T-cell (primary cell): ENCODE results near the gene BFSP2. TPM values are rescaled to one million over a fixed set of nuclear protein-coding genes. Genes with fewer than 3 reads are reported as not detected.

Source experiments
- ATAC-seq, 4 experiments: fragments of 200-7000 bp in 3 of 4; fragments of 150-1000 bp in 1 of 4; cut with Tn5 transposase; replicated peaks in 1 of 4; 1 replicate in 3 of 4; 2 replicates in 1 of 4; pipeline ENCODE4 v1.10.0; 2021; ENCODE audit warnings: moderate library complexity in 3 of 4, mild to moderate bottlenecking in 2 of 4, moderate number of reproducible peaks in 1 of 4
- CTCF ChIA-PET, 2 donors: fragments of 300-600 bp; sonication (Branson Sonifier 250); formaldehyde crosslinking; loops; one replicate each; lab custom pipeline; 2022; ENCODE audit warnings: antibody characterized with exemption in 2 of 2; lab: Charles Lee
- POLR2A ChIA-PET, 2 donors: fragments of 300-600 bp; sonication (Branson Sonifier 250); formaldehyde crosslinking; loops; one replicate each; lab custom pipeline; 2022; ENCODE audit warnings: antibody characterized with exemption in 2 of 2; lab: Charles Lee
- DNase-seq, 35 experiments: peaks; one replicate each; pipeline versions ENCODE4 v3.0.0 to v3.0.0-alpha.2; 2013 to 2023
- H3K27ac ChIP-seq: one replicate; pipeline ENCODE4 v1.5.1; 2013; ENCODE audit warnings: low read length
- H3K27me3 ChIP-seq, 2 experiments: replicated peaks in 1 of 2; 1 replicate in 1 of 2; 2 replicates in 1 of 2; pipeline versions ENCODE4 v1.6.1 to v1.7.0; 2013; ENCODE audit warnings: low read length in 1 of 2, mixed read lengths in 1 of 2; ENCODE audit not compliant: control insufficient read depth in 2 of 2, insufficient read depth in 2 of 2; ENCODE audit errors: extremely low read depth in 1 of 2
- H3K36me3 ChIP-seq, 2 donors: 1 replicate in 1 of 2; 2 replicates in 1 of 2; pipeline versions ENCODE4 v1.6.1 to v1.7.0; 2013; ENCODE audit warnings: low read length in 1 of 2; ENCODE audit not compliant: control insufficient read depth in 2 of 2, insufficient read depth in 1 of 2; ENCODE audit errors: extremely low read depth in 1 of 2
- H3K4me1 ChIP-seq, 2 experiments: 1 replicate in 1 of 2; 2 replicates in 1 of 2; pipeline versions ENCODE4 v1.6.1 to v1.7.0; 2013; ENCODE audit warnings: low read length in 2 of 2, mixed read lengths in 1 of 2; ENCODE audit not compliant: insufficient read depth in 2 of 2, control insufficient read depth in 1 of 2; ENCODE audit errors: extremely low read depth in 1 of 2
- H3K4me3 ChIP-seq, 2 donors: 1 replicate in 1 of 2; 2 replicates in 1 of 2; pipeline versions ENCODE4 v1.5.1 to v1.7.0; 2013; ENCODE audit warnings: mild to moderate bottlenecking in 2 of 2, low read length in 1 of 2, moderate library complexity in 1 of 2; ENCODE audit not compliant: control insufficient read depth in 1 of 2; ENCODE audit errors: extremely low read depth in 1 of 2
- H3K9me3 ChIP-seq: 2 replicates; pipeline ENCODE4 v1.7.0; 2013
- H3K27ac Mint-ChIP-seq, 2 donors: one replicate each; pipeline ENCODE4 v1.8.0; 2020 to 2021; ENCODE audit warnings: mild to moderate bottlenecking in 2 of 2, mixed read lengths in 2 of 2
- H3K27me3 Mint-ChIP-seq, 2 donors: one replicate each; pipeline ENCODE4 v1.8.0; 2021 to 2022; ENCODE audit warnings: mixed read lengths in 2 of 2
- H3K36me3 Mint-ChIP-seq: one replicate; pipeline ENCODE4 v1.8.0; 2021; ENCODE audit warnings: mixed read lengths
- H3K4me1 Mint-ChIP-seq, 3 donors: one replicate each; pipeline ENCODE4 v1.8.0; 2020 to 2022; ENCODE audit warnings: mixed read lengths in 3 of 3, mild to moderate bottlenecking in 1 of 3
- H3K4me3 Mint-ChIP-seq, 3 donors: one replicate each; pipeline ENCODE4 v1.8.0; 2020 to 2022; ENCODE audit warnings: mild to moderate bottlenecking in 3 of 3, mixed read lengths in 3 of 3, moderate library complexity in 3 of 3
- H3K9me3 Mint-ChIP-seq, 3 donors: one replicate each; pipeline ENCODE4 v1.8.0; 2020 to 2022; ENCODE audit warnings: mixed read lengths in 3 of 3
- WGBS: methylation state at CpG from one replicate; pipeline ENCODE4 v1.1.5; 2013; ENCODE audit warnings: missing lambda C conversion rate; ENCODE audit not compliant: insufficient coverage; 5-methylcytosine and 5-hydroxymethylcytosine counted together
- total RNA-seq, 35 experiments: library from RNA in 6 of 35; stranded (reverse) in 6 of 35; fragments of 120-200 nt in 1 of 35; gene quantifications; one replicate each; pipeline versions ENCODE4 v1.2.1 to v1.2.4 and lab custom pipeline; 2013 to 2026

BFSP2 gene
- total RNA-seq, 5 donors from 2014 or later (not counting 1 experiment from before 2014, with no cell fraction given) = 0.98 TPM; not detected in 4

DNA sequence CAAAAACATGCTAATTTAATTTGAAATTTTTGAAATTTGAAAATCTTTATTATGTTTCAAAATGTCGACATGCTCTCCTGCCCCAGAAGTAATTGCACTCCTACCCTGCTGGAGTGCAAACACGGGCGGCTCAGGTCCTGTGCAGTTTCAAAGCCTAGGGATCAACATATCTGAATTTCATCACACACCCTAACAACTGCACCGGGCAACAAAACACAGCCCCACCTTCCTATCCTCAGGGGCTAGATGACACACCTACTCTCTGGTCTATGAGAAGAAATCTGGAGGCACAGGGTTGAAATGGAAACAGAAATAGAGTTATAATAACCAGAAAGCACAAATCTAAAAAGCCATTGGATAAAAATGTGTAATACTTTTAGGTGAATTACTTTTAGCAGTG, 61.4 kb downstream of the BFSP2 start:
- H3K36me3 Mint-ChIP-seq = no peaks in the 10 kb centered on the region
- Histone ChIP-seq H3K4me1 (peaks cover 14 to 17% of the 10 kb centered on the region in 2 experiments), H3K27ac (no peak overlapping the region), H3K27me3 (no peaks in the 10 kb centered on the region), H3K9me3 (no peaks in the 10 kb centered on the region), H3K4me3 (no peak overlapping the region), H3K36me3 (no peaks in the 10 kb centered on the region)
- no peaks in the 10 kb centered on the region for H3K27me3 Mint-ChIP-seq
- 92% methylated on average over 2 of the region's 4 CpGs for WGBS
- ATAC-seq (no peak), DNase-seq (no peak)
- CTCF ChIA-PET = no interaction called here
- no peaks in the 10 kb centered on the region for H3K9me3 Mint-ChIP-seq
- peak overlapping the region; percentile 4 to 19 for H3K27ac Mint-ChIP-seq
- H3K4me1 Mint-ChIP-seq = peaks cover 25 to 32% (median 26%) of the 10 kb centered on the region in 3 donors
- POLR2A ChIA-PET = no interaction called here
- peak overlapping the region in 1 of 3 donors; percentile 36 for H3K4me3 Mint-ChIP-seq

DNA sequence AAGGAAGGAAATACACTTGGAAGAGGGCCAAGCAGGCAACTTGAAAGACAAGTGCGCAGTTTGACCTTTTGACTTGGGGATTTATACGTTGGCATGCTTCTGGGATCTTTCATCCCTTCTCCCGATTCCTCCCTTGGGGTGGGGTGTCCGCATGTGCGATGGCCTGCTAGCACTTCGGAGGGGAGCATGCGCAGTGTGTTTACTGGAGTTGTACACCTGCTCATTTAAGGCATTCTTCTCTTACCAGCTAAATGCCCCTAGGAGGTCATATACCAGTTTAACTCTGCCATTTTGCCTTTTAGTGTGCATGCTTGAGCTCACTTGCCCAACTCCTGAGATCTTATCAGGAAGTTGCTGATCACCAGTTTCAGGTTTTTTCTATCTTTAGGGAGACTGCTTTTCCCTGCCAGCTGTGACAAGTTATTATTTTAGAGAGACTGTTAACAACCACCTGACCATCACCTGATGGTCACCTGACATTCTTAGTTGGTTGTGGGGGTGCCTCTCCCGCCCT, 63.5 kb downstream of the BFSP2 start:
- Mint-ChIP-seq H3K4me3 (peak overlapping the region in 1 of 3 donors; percentile 55), H3K36me3 (no peaks in the 10 kb centered on the region), H3K4me1 (peaks cover 40 to 46% (median 43%) of the 10 kb centered on the region in 3 donors), H3K27ac (no peak overlapping the region), H3K9me3 (no peaks in the 10 kb centered on the region), H3K27me3 (no peaks in the 10 kb centered on the region)
- no peak overlapping the region for H3K4me3 ChIP-seq
- WGBS = 89% methylated on average over 7 of the region's 8 CpGs
- H3K36me3 ChIP-seq = no peaks in the 10 kb centered on the region
- ATAC-seq (no peak), DNase-seq (no peak)
- H3K27me3 ChIP-seq = no peaks in the 10 kb centered on the region
- H3K9me3 ChIP-seq = no peaks in the 10 kb centered on the region
- H3K4me1 ChIP-seq = peaks cover 20 to 26% of the 10 kb centered on the region in 2 experiments
- no peak overlapping the region for H3K27ac ChIP-seq
- CTCF ChIA-PET = interaction anchor here in 1 of 2 donors (0.6 kb wide), 1 partner anchor 109 kb away, joined by 3 read pairs; no protein-coding TSS in a partner anchor
- POLR2A ChIA-PET = no interaction called here

DNA sequence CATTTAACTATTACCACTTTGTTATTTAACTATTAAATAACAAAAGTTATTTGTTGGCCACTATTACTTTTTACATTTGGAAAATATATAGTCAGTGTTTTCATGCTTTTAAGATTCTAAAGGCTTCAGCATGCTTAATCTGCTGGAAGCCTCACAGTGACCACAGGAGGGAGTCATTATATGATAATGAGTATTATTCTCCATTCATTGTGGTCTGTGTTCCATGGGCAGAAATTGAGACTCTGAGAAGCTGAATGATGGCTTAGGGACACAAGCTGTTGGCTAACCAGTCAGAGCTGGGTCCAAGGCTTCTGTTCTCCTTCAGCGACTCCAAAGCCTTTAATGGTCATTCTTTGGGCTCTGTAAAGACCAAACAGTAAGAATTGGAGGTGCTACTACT, 64.7 kb downstream of the BFSP2 start:
- ChIA-PET POLR2A (no interaction called here), CTCF (no interaction called here)
- Histone ChIP-seq H3K27ac (no peak overlapping the region), H3K27me3 (no peaks in the 10 kb centered on the region), H3K4me3 (no peak overlapping the region), H3K4me1 (peaks cover 22 to 26% of the 10 kb centered on the region in 2 experiments), H3K36me3 (no peaks in the 10 kb centered on the region), H3K9me3 (no peaks in the 10 kb centered on the region)
- WGBS = no CpG with 5 or more reads among the region's 1 CpG
- Mint-ChIP-seq H3K27me3 (no peaks in the 10 kb centered on the region), H3K4me3 (no peak overlapping the region), H3K4me1 (peaks cover 42 to 46% (median 43%) of the 10 kb centered on the region in 3 donors), H3K27ac (no peak overlapping the region), H3K36me3 (no peaks in the 10 kb centered on the region), H3K9me3 (no peaks in the 10 kb centered on the region)
- no peak for ATAC-seq
- DNase-seq = no peak

DNA sequence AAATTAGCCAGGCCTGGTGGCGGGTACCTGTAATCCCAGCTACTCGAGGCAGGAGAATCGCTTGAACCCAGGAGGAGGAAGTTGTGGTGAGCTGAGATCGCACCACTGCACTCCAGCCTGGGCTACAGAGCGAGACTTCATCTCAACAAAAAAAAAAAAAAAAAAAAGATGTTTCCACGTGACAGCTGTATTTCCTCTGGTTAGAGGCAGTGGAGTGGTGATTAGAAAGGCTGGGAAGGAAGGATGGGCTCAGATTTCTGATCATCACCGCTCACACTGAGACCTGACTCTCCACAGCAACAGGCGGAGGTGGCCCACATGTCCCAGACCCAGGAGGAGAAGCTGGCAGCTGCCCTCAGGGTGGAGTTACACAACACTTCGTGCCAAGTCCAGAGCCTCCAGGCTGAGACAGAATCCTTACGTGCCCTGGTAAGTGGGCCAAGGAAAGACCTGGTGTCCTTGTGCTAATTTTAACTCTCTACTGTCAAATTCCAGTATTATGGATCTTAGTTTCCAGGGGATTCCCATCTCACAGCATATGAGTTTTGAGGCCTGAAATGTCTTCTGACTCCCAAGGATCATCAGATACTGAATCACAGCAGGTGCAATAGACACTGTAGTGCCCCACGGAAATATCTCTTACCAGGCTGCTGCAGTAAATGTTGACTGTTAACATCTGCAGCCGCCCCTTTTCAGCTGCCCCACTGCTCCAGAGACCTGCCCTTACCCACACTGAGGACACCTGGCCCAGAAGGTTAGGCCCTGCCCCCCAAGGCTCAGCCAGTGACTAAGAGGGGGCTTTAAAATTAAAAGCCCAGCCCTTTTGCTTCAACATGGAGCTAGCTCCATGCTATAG, 66.9 kb downstream of the BFSP2 start:
- Histone ChIP-seq H3K27me3 (no peaks in the 10 kb centered on the region), H3K36me3 (no peaks in the 10 kb centered on the region), H3K4me1 (peaks cover 11 to 20% of the 10 kb centered on the region in 2 experiments), H3K9me3 (no peaks in the 10 kb centered on the region), H3K27ac (no peak overlapping the region), H3K4me3 (peak overlapping the region in 1 of 2 donors; percentile 36)
- H3K36me3 Mint-ChIP-seq = no peaks in the 10 kb centered on the region
- ATAC-seq (peak in 1 of 4 experiments; percentile 35), DNase-seq (no peak)
- no peaks in the 10 kb centered on the region for H3K27me3 Mint-ChIP-seq
- ChIA-PET POLR2A (no interaction called here), CTCF (interaction anchor here (0.5 to 1.1 kb wide), 3 partner anchors 11 to 946 kb away, joined by 3 to 4 read pairs (median 4); no protein-coding TSS in a partner anchor)
- no peaks in the 10 kb centered on the region for H3K9me3 Mint-ChIP-seq
- peaks cover 27 to 33% (median 29%) of the 10 kb centered on the region in 3 donors for H3K4me1 Mint-ChIP-seq
- 90% methylated on average over 4 of the region's 12 CpGs for WGBS
- peak overlapping the region in 1 of 3 donors; percentile 30 for H3K4me3 Mint-ChIP-seq
- no peak overlapping the region for H3K27ac Mint-ChIP-seq

DNA sequence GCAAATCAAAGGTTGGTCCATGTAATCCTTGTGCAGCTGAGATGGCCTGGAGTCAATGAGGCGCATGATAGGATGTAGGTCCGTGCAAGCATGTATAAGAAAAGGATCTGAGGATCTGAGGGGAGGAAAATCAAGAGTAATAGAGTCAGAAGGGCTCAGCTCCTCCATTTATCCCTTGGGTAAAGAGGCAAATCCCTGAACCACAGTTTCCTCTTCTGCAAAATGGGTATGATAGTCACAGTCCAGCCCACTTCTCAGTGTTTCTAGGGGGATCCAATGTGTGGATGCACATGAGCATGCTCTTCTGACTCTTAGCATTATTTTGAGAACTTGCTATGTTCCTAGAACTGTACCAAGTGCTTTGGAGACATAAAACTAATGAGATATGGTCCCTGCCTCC, 67.9 kb downstream of the BFSP2 start:
- no peak for ATAC-seq
- ChIA-PET CTCF (interaction anchor here (0.6 kb wide), 2 partner anchors 22 to 25 kb away, joined by 3 to 5 read pairs; no protein-coding TSS in a partner anchor), POLR2A (no interaction called here)
- 93% methylated on average over 2 of the region's 2 CpGs for WGBS
- Histone ChIP-seq H3K27me3 (peaks cover 0 to 2% of the 10 kb centered on the region in 2 experiments), H3K36me3 (no peaks in the 10 kb centered on the region), H3K9me3 (no peaks in the 10 kb centered on the region), H3K4me1 (peaks cover 11 to 20% of the 10 kb centered on the region in 2 experiments), H3K27ac (no peak overlapping the region), H3K4me3 (no peak overlapping the region)
- Mint-ChIP-seq H3K36me3 (no peaks in the 10 kb centered on the region), H3K4me3 (peak overlapping the region in 1 of 3 donors; percentile 20), H3K27ac (peak overlapping the region in 1 of 2 donors; percentile 45), H3K27me3 (no peaks in the 10 kb centered on the region), H3K9me3 (no peaks in the 10 kb centered on the region), H3K4me1 (peaks cover 23 to 29% (median 27%) of the 10 kb centered on the region in 3 donors)
- no peak for DNase-seq

DNA sequence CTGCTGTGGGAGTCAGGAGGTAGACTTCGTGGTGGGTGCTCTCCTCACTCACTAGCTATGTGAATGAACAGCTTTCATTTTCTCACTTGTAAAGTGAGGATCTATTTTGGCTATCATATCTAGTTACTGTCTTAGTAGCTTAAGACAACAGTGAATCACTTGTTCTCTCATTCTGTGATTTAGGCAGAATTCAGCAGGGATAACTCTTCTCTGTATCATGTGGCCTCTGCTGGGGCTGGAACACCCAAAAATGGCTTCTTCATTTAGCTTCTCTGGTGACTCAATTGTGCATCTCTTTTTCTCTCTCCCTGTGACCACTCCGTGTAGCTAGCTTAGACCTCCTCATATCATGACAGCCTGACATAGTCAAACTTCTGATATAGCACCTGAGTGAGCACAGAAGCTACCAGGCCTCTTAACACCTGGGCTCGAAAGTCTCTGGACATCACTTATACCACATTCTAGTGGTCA, 68.4 kb downstream of the BFSP2 start:
- Mint-ChIP-seq H3K9me3 (no peaks in the 10 kb centered on the region), H3K27ac (peak overlapping the region in 1 of 2 donors; percentile 45), H3K4me1 (peaks cover 19 to 26% (median 24%) of the 10 kb centered on the region in 3 donors), H3K36me3 (no peaks in the 10 kb centered on the region), H3K27me3 (no peaks in the 10 kb centered on the region), H3K4me3 (peak overlapping the region in 1 of 3 donors; percentile 20)
- POLR2A ChIA-PET = interaction anchor here in 1 of 2 donors (0.6 kb wide), 1 partner anchor 12 kb away, joined by 3 read pairs; no protein-coding TSS in a partner anchor
- H3K27ac ChIP-seq = no peak overlapping the region
- 85% methylated on average over 1 of the region's 3 CpGs for WGBS
- CTCF ChIA-PET = interaction anchor here (0.6 kb wide), 2 partner anchors 22 to 25 kb away, joined by 3 to 5 read pairs; no protein-coding TSS in a partner anchor
- peaks cover 9 to 17% of the 10 kb centered on the region in 2 experiments for H3K4me1 ChIP-seq
- no peak overlapping the region for H3K4me3 ChIP-seq
- DNase-seq (no peak), ATAC-seq (no peak)
- peaks cover 0 to 2% of the 10 kb centered on the region in 2 experiments for H3K27me3 ChIP-seq
- no peaks in the 10 kb centered on the region for H3K36me3 ChIP-seq
- H3K9me3 ChIP-seq = no peaks in the 10 kb centered on the region
